ENCODE data around the gene TOR2A. TPM values are rescaled to one million over a fixed set of nuclear protein-coding genes. Genes with fewer than 3 reads are reported as not detected.

Gene TOR2A
- total and polyA plus RNA-seq, 7 experiments from 2014 or later, result 9.5 to 22.3 (median 16.6) TPM

- ChIA-PET POLR2A (interaction anchor here (0.7 to 0.9 kb wide), 2 partner anchors 11 to 57 kb away, joined by 3 read pairs; no protein-coding TSS in a partner anchor), CTCF (interaction anchor here (0.6 kb wide), 1 partner anchor 336 kb away, joined by 4 read pairs; no protein-coding TSS in a partner anchor)
- Histone ChIP-seq H3K9me3 (ENCODE audit: control insufficient read depth in 2 of 3, low read length in 3 of 3) (no peaks in the 10 kb centered on the region), H3K27me3 (ENCODE audit: control insufficient read depth in 2 of 2, insufficient read depth in 2 of 2, low read length in 2 of 2) (no peaks in the 10 kb centered on the region), H3K4me1 (ENCODE audit: control insufficient read depth in 2 of 2, insufficient read depth in 2 of 2, low read length in 2 of 2) (peaks cover 15 to 23% of the 10 kb centered on the region in 2 donors), H3K36me3 (ENCODE audit: control insufficient read depth in 2 of 3, insufficient read depth in 3 of 3, low read length in 3 of 3) (no peaks in the 10 kb centered on the region), H3K4me3 (ENCODE audit: low read length) (no peak overlapping the region), H3K27ac (ENCODE audit: low read depth, low read length) (no peak overlapping the region)
- DNase-seq (no peak), ATAC-seq (no peak)
- intact Hi-C loops (cut with micrococcal nuclease), result no loop called here
- Mint-ChIP-seq H3K9me3 (no peaks in the 10 kb centered on the region), H3K27ac (no peak overlapping the region), H3K36me3 (no peaks in the 10 kb centered on the region), H3K4me3 (no peak overlapping the region), H3K4me1 (peaks cover 14 to 34% (median 21%) of the 10 kb centered on the region in 7 donors), H3K27me3 (no peaks in the 10 kb centered on the region)
Measured at GRCh38 chr9:127724012-127724411, 11.1 kb downstream of the TOR2A start.

GRCh38 chr9:127723444-127723843 is 11.7 kb downstream of the TOR2A start:
- DNase-seq (no peak), ATAC-seq (no peak)
- Histone ChIP-seq H3K4me1 (ENCODE audit: control insufficient read depth in 2 of 2, insufficient read depth in 2 of 2, low read length in 2 of 2) (peaks cover 16 to 26% of the 10 kb centered on the region in 2 donors), H3K4me3 (ENCODE audit: low read length) (no peak overlapping the region), H3K9me3 (ENCODE audit: control insufficient read depth in 2 of 3, low read length in 3 of 3) (no peaks in the 10 kb centered on the region), H3K27ac (ENCODE audit: low read depth, low read length) (no peak overlapping the region), H3K27me3 (ENCODE audit: control insufficient read depth in 2 of 2, insufficient read depth in 2 of 2, low read length in 2 of 2) (no peaks in the 10 kb centered on the region), H3K36me3 (ENCODE audit: control insufficient read depth in 2 of 3, insufficient read depth in 3 of 3, low read length in 3 of 3) (no peaks in the 10 kb centered on the region)
- no peaks in the 10 kb centered on the region for H3K9me3 Mint-ChIP-seq
- intact Hi-C loops (cut with micrococcal nuclease), result no loop called here
- CTCF ChIA-PET, result interaction anchor here (0.6 kb wide), 1 partner anchor 336 kb away, joined by 4 read pairs; no protein-coding TSS in a partner anchor
- peak overlapping the region in 2 of 9 donors; percentile 19 to 20 for H3K27ac Mint-ChIP-seq
- peaks cover 14 to 34% (median 21%) of the 10 kb centered on the region in 7 donors for H3K4me1 Mint-ChIP-seq
- POLR2A ChIA-PET, result interaction anchor here (0.6 to 0.9 kb wide), 3 partner anchors 11 to 148 kb away, joined by 3 to 6 read pairs (median 3); no protein-coding TSS in a partner anchor
- no peaks in the 10 kb centered on the region for H3K27me3 Mint-ChIP-seq
- H3K4me3 Mint-ChIP-seq, result peak overlapping the region in 1 of 10 donors; percentile 51
- H3K36me3 Mint-ChIP-seq, result no peaks in the 10 kb centered on the region

- peaks cover 16 to 26% of the 10 kb centered on the region in 2 donors for H3K4me1 ChIP-seq (ENCODE audit: control insufficient read depth in 2 of 2, insufficient read depth in 2 of 2, low read length in 2 of 2)
- H3K27ac ChIP-seq (ENCODE audit: low read depth, low read length), result no peak overlapping the region
- ChIA-PET CTCF (no interaction called here), POLR2A (interaction anchor here (0.6 to 0.9 kb wide), 2 partner anchors 12 to 148 kb away, joined by 3 to 6 read pairs; no protein-coding TSS in a partner anchor)
- no peaks in the 10 kb centered on the region for H3K9me3 ChIP-seq (ENCODE audit: control insufficient read depth in 2 of 3, low read length in 3 of 3)
- H3K36me3 ChIP-seq (ENCODE audit: control insufficient read depth in 2 of 3, insufficient read depth in 3 of 3, low read length in 3 of 3), result no peaks in the 10 kb centered on the region
- H3K27ac Mint-ChIP-seq, result peak overlapping the region in 1 of 9 donors; percentile 19
- H3K27me3 ChIP-seq (ENCODE audit: control insufficient read depth in 2 of 2, insufficient read depth in 2 of 2, low read length in 2 of 2), result no peaks in the 10 kb centered on the region
- no peaks in the 10 kb centered on the region for H3K36me3 Mint-ChIP-seq
- intact Hi-C loops (cut with micrococcal nuclease), result no loop called here
- H3K4me3 Mint-ChIP-seq, result no peak overlapping the region
- no peaks in the 10 kb centered on the region for H3K27me3 Mint-ChIP-seq
- peaks cover 14 to 34% (median 21%) of the 10 kb centered on the region in 7 donors for H3K4me1 Mint-ChIP-seq
- no peak overlapping the region for H3K4me3 ChIP-seq (ENCODE audit: low read length)
- DNase-seq (no peak), ATAC-seq (no peak)
- H3K9me3 Mint-ChIP-seq, result no peaks in the 10 kb centered on the region
Measured at GRCh38 chr9:127723013-127723412, 12.1 kb downstream of the TOR2A start.

GRCh38 chr9:127722055-127722745 is 12.9 kb downstream of the TOR2A start:
- Mint-ChIP-seq H3K36me3 (no peaks in the 10 kb centered on the region), H3K4me3 (no peak overlapping the region), H3K27ac (peak overlapping the region in 4 of 9 donors; percentile 45 to 84 (median 64)), H3K9me3 (no peaks in the 10 kb centered on the region), H3K4me1 (peaks cover 14 to 34% (median 21%) of the 10 kb centered on the region in 7 donors), H3K27me3 (no peaks in the 10 kb centered on the region)
- no peak for ATAC-seq
- CTCF ChIA-PET, result no interaction called here
- POLR2A ChIA-PET, result interaction anchor here (0.5 to 0.6 kb wide), 2 partner anchors 20 to 29 kb away, joined by 3 read pairs; no protein-coding TSS in a partner anchor
- Histone ChIP-seq H3K27ac (ENCODE audit: low read depth, low read length) (no peak overlapping the region), H3K9me3 (ENCODE audit: control insufficient read depth in 2 of 3, low read length in 3 of 3) (no peaks in the 10 kb centered on the region), H3K4me1 (ENCODE audit: control insufficient read depth in 2 of 2, insufficient read depth in 2 of 2, low read length in 2 of 2) (peaks cover 16 to 26% of the 10 kb centered on the region in 2 donors), H3K36me3 (ENCODE audit: control insufficient read depth in 2 of 3, insufficient read depth in 3 of 3, low read length in 3 of 3) (no peaks in the 10 kb centered on the region), H3K4me3 (ENCODE audit: low read length) (no peak overlapping the region), H3K27me3 (ENCODE audit: control insufficient read depth in 2 of 2, insufficient read depth in 2 of 2, low read length in 2 of 2) (no peaks in the 10 kb centered on the region)
- DNase-seq, result no peak
- intact Hi-C loops (cut with micrococcal nuclease), result no loop called here

- ChIA-PET POLR2A (no interaction called here), CTCF (no interaction called here)
- H3K27ac Mint-ChIP-seq, result peak overlapping the region in 6 of 9 donors; percentile 21 to 89 (median 74)
- Histone ChIP-seq H3K4me1 (ENCODE audit: control insufficient read depth in 2 of 2, insufficient read depth in 2 of 2, low read length in 2 of 2) (peaks cover 17 to 27% of the 10 kb centered on the region in 2 donors), H3K36me3 (ENCODE audit: control insufficient read depth in 2 of 3, insufficient read depth in 3 of 3, low read length in 3 of 3) (no peaks in the 10 kb centered on the region), H3K27ac (ENCODE audit: low read depth, low read length) (no peak overlapping the region), H3K4me3 (ENCODE audit: low read length) (no peak overlapping the region), H3K9me3 (ENCODE audit: control insufficient read depth in 2 of 3, low read length in 3 of 3) (no peaks in the 10 kb centered on the region), H3K27me3 (ENCODE audit: control insufficient read depth in 2 of 2, insufficient read depth in 2 of 2, low read length in 2 of 2) (no peaks in the 10 kb centered on the region)
- intact Hi-C loops (cut with micrococcal nuclease), result no loop called here
- H3K4me1 Mint-ChIP-seq, result peaks cover 14 to 34% (median 21%) of the 10 kb centered on the region in 7 donors
- peak overlapping the region in 5 of 10 donors; percentile 41 to 80 (median 62) for H3K4me3 Mint-ChIP-seq
- DNase-seq (no peak), ATAC-seq (peak; percentile 59)
- no peaks in the 10 kb centered on the region for H3K36me3 Mint-ChIP-seq
- H3K9me3 Mint-ChIP-seq, result no peaks in the 10 kb centered on the region
- no peaks in the 10 kb centered on the region for H3K27me3 Mint-ChIP-seq
Measured at GRCh38 chr9:127721391-127721821, 13.7 kb downstream of the TOR2A start.

GRCh38 chr9:127720865-127721227 is 14.2 kb downstream of the TOR2A start:
- Mint-ChIP-seq H3K27me3 (no peaks in the 10 kb centered on the region), H3K4me3 (peak overlapping the region in 6 of 10 donors; percentile 23 to 80 (median 48)), H3K36me3 (no peaks in the 10 kb centered on the region), H3K4me1 (peaks cover 19 to 40% (median 24%) of the 10 kb centered on the region in 7 donors), H3K27ac (peak overlapping the region in 5 of 9 donors; percentile 42 to 93 (median 75)), H3K9me3 (no peaks in the 10 kb centered on the region)
- H3K36me3 ChIP-seq (ENCODE audit: control insufficient read depth in 2 of 3, insufficient read depth in 3 of 3, low read length in 3 of 3), result no peaks in the 10 kb centered on the region
- ChIA-PET POLR2A (no interaction called here), CTCF (interaction anchor here (1.4 kb wide), 1 partner anchor 14 kb away, joined by 4 read pairs; the partner anchor contains the start of gene TOR2A)
- no peaks in the 10 kb centered on the region for H3K9me3 ChIP-seq (ENCODE audit: control insufficient read depth in 2 of 3, low read length in 3 of 3)
- intact Hi-C loops (cut with micrococcal nuclease), result no loop called here
- no peak for DNase-seq
- no peak overlapping the region for H3K27ac ChIP-seq (ENCODE audit: low read depth, low read length)
- H3K4me1 ChIP-seq (ENCODE audit: control insufficient read depth in 2 of 2, insufficient read depth in 2 of 2, low read length in 2 of 2), result peaks cover 22 to 32% of the 10 kb centered on the region in 2 donors
- H3K4me3 ChIP-seq (ENCODE audit: low read length), result peak overlapping the region; percentile 16
- H3K27me3 ChIP-seq (ENCODE audit: control insufficient read depth in 2 of 2, insufficient read depth in 2 of 2, low read length in 2 of 2), result no peaks in the 10 kb centered on the region
- no peak for ATAC-seq
